Middle frontal gyrus (tissue), 1 donor: Measurements from ENCODE around the gene ATP6V0E1.
"Not testable (repeated sequence)": the region's sequence is repeated elsewhere in the genome, so short reads cannot be mapped to it uniquely, and the experiment has no call there.

Experiments used
- DNase-seq: peaks from one replicate; pipeline ENCODE4 v3.0.0-alpha.2; 2015; ENCODE audit warnings: low spot score; ENCODE audit errors: extremely low spot score

ATP6V0E1 gene

GRCh38 chr5:173033923-173034322, 50.4 kb downstream of the ATP6V0E1 start:
- DNase-seq = no peak

GRCh38 chr5:173035904-173036707, 52.5 kb downstream of the ATP6V0E1 start:
- DNase-seq = no peak

GRCh38 chr5:173039188-173039587, 55.6 kb downstream of the ATP6V0E1 start:
- DNase-seq = no peak

- DNase-seq = no peak
Observed at GRCh38 chr5:173039964-173040363, 56.4 kb downstream of the ATP6V0E1 start.

- DNase-seq = no peak
Observed at GRCh38 chr5:173041881-173042762, 58.6 kb downstream of the ATP6V0E1 start.

- no peak for DNase-seq
Observed at GRCh38 chr5:173042763-173043107, 59.2 kb downstream of the ATP6V0E1 start.

- DNase-seq = no peak
Observed at GRCh38 chr5:173045474-173045873, 61.9 kb downstream of the ATP6V0E1 start.

GRCh38 chr5:173047096-173047837, 63.7 kb downstream of the ATP6V0E1 start:
- not testable (repeated sequence) for DNase-seq

GRCh38 chr5:173047838-173048105, 64.2 kb downstream of the ATP6V0E1 start:
- DNase-seq = no peak

GRCh38 chr5:173050791-173051190, 67.2 kb downstream of the ATP6V0E1 start:
- no peak for DNase-seq

- no peak for DNase-seq
Observed at GRCh38 chr5:173051746-173052145, 68.2 kb downstream of the ATP6V0E1 start.

- no peak for DNase-seq
Observed at GRCh38 chr5:173053041-173053440, 69.5 kb downstream of the ATP6V0E1 start.

- no peak for DNase-seq
Observed at GRCh38 chr5:173055042-173055721, 71.6 kb downstream of the ATP6V0E1 start.

GRCh38 chr5:173055722-173055982, 72.1 kb downstream of the ATP6V0E1 start:
- DNase-seq = no peak

- peak; percentile 93 for DNase-seq
Observed at GRCh38 chr5:173055983-173056782, 72.6 kb downstream of the ATP6V0E1 start, which contains the start of gene CREBRF. CREBRF (plus strand) TSS chr5:173056352; CDS start chr5:173080776, 24,424 bp downstream.

- no peak for DNase-seq
Observed at GRCh38 chr5:173056783-173057061, 73.2 kb downstream of the ATP6V0E1 start.

GRCh38 chr5:173057062-173057924, 73.7 kb downstream of the ATP6V0E1 start:
- peak; percentile 91 for DNase-seq

GRCh38 chr5:173062141-173062540, 78.6 kb downstream of the ATP6V0E1 start:
- no peak for DNase-seq

GRCh38 chr5:173065155-173065554, 81.6 kb downstream of the ATP6V0E1 start:
- no peak for DNase-seq

GRCh38 chr5:173069671-173070070, 86.1 kb downstream of the ATP6V0E1 start:
- DNase-seq = no peak
